Liver (tissue), 9 donors: ENCODE measurements around the gene AAGAB. TPM values are rescaled to one million over a fixed set of nuclear protein-coding genes. Genes with fewer than 3 reads are reported as not detected.

Experiments used
- DNase-seq: peaks from one replicate; pipeline ENCODE4 v3.0.0-alpha.2; 2017; ENCODE audit warnings: low spot score
- H3K27ac ChIP-seq, 2 donors: one replicate each; pipeline ENCODE4 v1.7.0; 2013; ENCODE audit warnings: inconsistent platforms in 2 of 2, low read length in 2 of 2, control low read depth in 1 of 2, low read depth in 1 of 2, mild to moderate bottlenecking in 1 of 2
- H3K27me3 ChIP-seq, 4 donors: one replicate each; pipeline versions ENCODE4 v1.6.1 to v1.7.0; 2013; ENCODE audit warnings: low read length in 3 of 4, inconsistent platforms in 1 of 4, mild to moderate bottlenecking in 1 of 4, moderate library complexity in 1 of 4; ENCODE audit not compliant: control insufficient read depth in 4 of 4, insufficient read depth in 4 of 4
- H3K36me3 ChIP-seq, 4 donors: one replicate each; pipeline versions ENCODE4 v1.6.1 to v1.7.0; 2013; ENCODE audit warnings: low read length in 3 of 4, mild to moderate bottlenecking in 3 of 4, low read depth in 1 of 4, moderate library complexity in 1 of 4; ENCODE audit not compliant: control insufficient read depth in 4 of 4, insufficient read depth in 3 of 4
- H3K4me1 ChIP-seq, 4 donors: one replicate each; pipeline versions ENCODE4 v1.6.1 to v1.7.0; 2013; ENCODE audit warnings: low read length in 3 of 4, mild to moderate bottlenecking in 3 of 4, moderate library complexity in 1 of 4; ENCODE audit not compliant: control insufficient read depth in 4 of 4, insufficient read depth in 4 of 4
- H3K4me3 ChIP-seq, 3 donors: one replicate each; pipeline versions ENCODE4 v1.6.1 to v1.7.0; 2013; ENCODE audit warnings: low read length in 3 of 3, control low read depth in 1 of 3, low read depth in 1 of 3, mild to moderate bottlenecking in 1 of 3
- H3K9ac ChIP-seq, 2 donors: one replicate each; pipeline ENCODE4 v1.7.0; 2013; ENCODE audit warnings: low read length in 2 of 2, mild to moderate bottlenecking in 2 of 2, moderate library complexity in 2 of 2, control low read depth in 1 of 2, low read depth in 1 of 2
- H3K9me3 ChIP-seq, 4 donors: one replicate each; pipeline versions ENCODE4 v1.6.1 to v1.7.0; 2013; ENCODE audit warnings: low read length in 3 of 4; ENCODE audit not compliant: control insufficient read depth in 4 of 4
- ATF3 ChIP-seq: IDR thresholded peaks from 2 replicates; pipeline ENCODE4 v1.6.1; 2016; ENCODE audit warnings: antibody characterized with exemption
- CTCF ChIP-seq: fragments of 150-350 bp; IDR thresholded peaks from 2 replicates; pipeline ENCODE4 v1.5.1; 2017; ENCODE audit warnings: improper control_type of control experiment, low read depth, low read length; ENCODE audit not compliant: missing input control
- EGR1 ChIP-seq, 2 donors: IDR thresholded peaks; 2 replicates each; pipeline ENCODE4 v1.6.1; 2016 to 2018; ENCODE audit warnings: antibody characterized with exemption in 2 of 2, low read depth in 2 of 2
- FOXA1 ChIP-seq: IDR thresholded peaks from 2 replicates; pipeline ENCODE4 v1.6.1; 2016; ENCODE audit warnings: antibody characterized with exemption
- FOXA2 ChIP-seq: IDR thresholded peaks from 2 replicates; pipeline ENCODE4 v1.6.1; 2016; ENCODE audit warnings: antibody characterized with exemption
- GABPA ChIP-seq, 2 donors: IDR thresholded peaks in 1 of 2; conservative IDR thresholded peaks in 1 of 2; 2 replicates each; pipeline ENCODE4 v1.6.1; 2016; ENCODE audit warnings: antibody characterized with exemption in 2 of 2, mild to moderate bottlenecking in 1 of 2, moderate library complexity in 1 of 2
- HNF4A ChIP-seq, 2 donors: conservative IDR thresholded peaks; 2 replicates each; pipeline ENCODE4 v1.6.1; 2016; ENCODE audit warnings: antibody characterized with exemption in 2 of 2, mild to moderate bottlenecking in 2 of 2
- HNF4G ChIP-seq: IDR thresholded peaks from 2 replicates; pipeline ENCODE4 v1.6.1; 2016; ENCODE audit warnings: antibody characterized with exemption
- JUND ChIP-seq, 2 donors: IDR thresholded peaks; 2 replicates each; pipeline ENCODE4 v1.6.1; 2016; ENCODE audit warnings: antibody characterized with exemption in 2 of 2
- MAX ChIP-seq: IDR thresholded peaks from 2 replicates; pipeline ENCODE4 v1.6.1; 2016; ENCODE audit warnings: antibody characterized with exemption
- NR2F2 ChIP-seq: IDR thresholded peaks from 2 replicates; pipeline ENCODE4 v1.6.1; 2016; ENCODE audit warnings: antibody characterized with exemption
- RAD21 ChIP-seq, 2 donors: IDR thresholded peaks; 2 replicates each; pipeline ENCODE4 v1.6.1; 2016; ENCODE audit warnings: antibody characterized with exemption in 2 of 2, mild to moderate bottlenecking in 2 of 2
- REST ChIP-seq: IDR thresholded peaks from 2 replicates; pipeline ENCODE4 v1.6.1; 2016; ENCODE audit warnings: antibody characterized with exemption, mild to moderate bottlenecking
- RXRA ChIP-seq, 2 donors: IDR thresholded peaks; 2 replicates each; pipeline ENCODE4 v1.6.1; 2017 to 2018; ENCODE audit warnings: antibody characterized with exemption in 2 of 2, mild to moderate bottlenecking in 1 of 2
- SP1 ChIP-seq: IDR thresholded peaks from 2 replicates; pipeline ENCODE4 v1.6.1; 2018; ENCODE audit warnings: antibody characterized with exemption, mild to moderate bottlenecking
- TAF1 ChIP-seq: conservative IDR thresholded peaks from 2 replicates; pipeline ENCODE4 v1.6.1; 2016; ENCODE audit warnings: antibody characterized with exemption, mild to moderate bottlenecking
- YY1 ChIP-seq: IDR thresholded peaks from 2 replicates; pipeline ENCODE4 v1.6.1; 2016; ENCODE audit warnings: antibody characterized with exemption, mild to moderate bottlenecking
- ZBTB33 ChIP-seq: IDR thresholded peaks from 2 replicates; pipeline ENCODE4 v1.6.1; 2016; ENCODE audit warnings: antibody characterized with exemption
- WGBS: extraction: QIAGEN DNeasy Blood & Tissue Kit; methylation state at CpG from one replicate; pipeline ENCODE4 v1.1.7; 2013; 5-methylcytosine and 5-hydroxymethylcytosine counted together
- polyA plus RNA-seq, 2 donors: library from polyadenylated mRNA; stranded (reverse) in 1 of 2; unstranded in 1 of 2; fragments of 200-250 nt in 1 of 2; fragments of >200 nt in 1 of 2; fragmentation: Nextera tagmentation in 1 of 2; extraction: Ambion mirVana in 1 of 2; gene quantifications; one replicate each; pipeline versions ENCODE4 v1.2.1 to v1.2.3, GENCODE V29; 2013 to 2015
- total RNA-seq, 2 donors: library from RNA; depleted of rRNA; stranded (reverse); fragments of >200 nt; gene quantifications; one replicate each; pipeline ENCODE4 v1.2.3, GENCODE V29; 2014
- donor health status: healthy.
- donor health status: healthy.
- donor health status: healthy.
- donor health status: healthy.
- donor health status: healthy.

The AAGAB gene
- total and polyA plus RNA-seq, 4 donors = 3.6 to 22.3 (median 13.0) TPM

- Histone ChIP-seq H3K9ac (no peak overlapping the region), H3K27ac (no peak overlapping the region)
These were observed 85.8 kb downstream of the AAGAB start for GRCh38 chr15:67168694-67169093.

GRCh38 chr15:67167091-67167490 lies 87.4 kb downstream of the AAGAB start:
- Histone ChIP-seq H3K36me3 (peaks cover 6 to 39% (median 7%) of the 10 kb centered on the region in 4 donors), H3K9me3 (no peaks in the 10 kb centered on the region), H3K27me3 (no peaks in the 10 kb centered on the region), H3K4me1 (peaks cover 0 to 18% (median 7%) of the 10 kb centered on the region in 4 donors), H3K9ac (no peak overlapping the region), H3K27ac (no peak overlapping the region), H3K4me3 (no peak overlapping the region)
- TF ChIP-seq GABPA (IDR thresholded peaks at IDR 0.05 in 1 of 2, conservative IDR thresholded peaks at IDR 0.05 in 1 of 2) (no peak), FOXA1 (no peak), RXRA (IDR thresholded peaks at IDR 0.05) (no peak), CTCF (no peak), SP1 (no peak), JUND (IDR thresholded peaks at IDR 0.05) (no peak), YY1 (no peak), TAF1 (no peak), EGR1 (IDR thresholded peaks at IDR 0.05; ENCODE audit: low read depth in 2 of 2) (no peak), RAD21 (IDR thresholded peaks at IDR 0.05) (no peak), REST (no peak), NR2F2 (no peak), FOXA2 (no peak), HNF4A (conservative IDR thresholded peaks at IDR 0.05) (no peak), MAX (no peak), ATF3 (no peak), ZBTB33 (no peak), HNF4G (no peak)
- 98% methylated on average over 4 of the region's 4 CpGs for WGBS
- DNase-seq = no peak

More at GRCh38 chr15:67168694-67169093, 85.8 kb downstream of the AAGAB start:
- Histone ChIP-seq H3K36me3 (peaks cover 6 to 41% (median 7%) of the 10 kb centered on the region in 4 donors), H3K4me3 (no peak overlapping the region), H3K9me3 (no peaks in the 10 kb centered on the region), H3K27me3 (no peaks in the 10 kb centered on the region), H3K4me1 (peaks cover 0 to 15% (median 7%) of the 10 kb centered on the region in 4 donors)
- 91% methylated on average over 6 of the region's 6 CpGs for WGBS
- no peak for DNase-seq
- TF ChIP-seq HNF4A (conservative IDR thresholded peaks at IDR 0.05) = no peak
